PC-9 (cell line): ENCODE measurements around the gene HACE1. TPM values are rescaled to one million over a fixed set of nuclear protein-coding genes. Genes with fewer than 3 reads are reported as not detected.
"Not testable (repeated sequence)": the region's sequence is repeated elsewhere in the genome, so short reads cannot be mapped to it uniquely, and the experiment has no call there.

Experiments used
- BruUV-seq: library from RNA; stranded (reverse); fragments of 400-500 nt; replicated peaks from 2 replicates; lab custom pipeline; 2021; lab: Mats Ljungman, UMichigan
- CTCF ChIA-PET: fragments of 300-600 bp; sonication (Branson Sonifier 250); formaldehyde crosslinking; loops from one replicate; lab custom pipeline; 2022; ENCODE audit warnings: antibody characterized with exemption; lab: Charles Lee
- POLR2A ChIA-PET: fragments of 300-600 bp; sonication (Branson Sonifier 250); formaldehyde crosslinking; loops from one replicate; lab custom pipeline; 2022; ENCODE audit warnings: antibody characterized with exemption; ENCODE audit not compliant: unreplicated experiment; lab: Charles Lee
- DNase-seq, 2 experiments: peaks; one replicate each; pipeline versions ENCODE4 v3.0.0 to v3.0.0-alpha.2; 2015 to 2022; ENCODE audit warnings: mixed read lengths in 1 of 2
- H2AFZ ChIP-seq: fragments of 200-600 bp; sonication (generic); 2 replicates; pipeline ENCODE4 v1.8.1; 2017; ENCODE audit warnings: antibody characterized with exemption
- H3F3A ChIP-seq: fragments of 200-600 bp; sonication (generic); 2 replicates; pipeline ENCODE4 v1.8.1; 2017; ENCODE audit warnings: antibody characterized with exemption, mild to moderate bottlenecking, low read depth; ENCODE audit not compliant: insufficient read depth
- H3K27ac ChIP-seq: fragments of 200-600 bp; sonication (generic); 2 replicates; pipeline ENCODE4 v1.6.1; 2016; ENCODE audit warnings: mixed run types
- H3K27me3 ChIP-seq: fragments of 200-600 bp; sonication (generic); 2 replicates; pipeline ENCODE4 v1.6.1; 2016; ENCODE audit warnings: low read depth, mixed run types; ENCODE audit not compliant: insufficient read depth
- H3K36me3 ChIP-seq: fragments of 200-600 bp; sonication (generic); 2 replicates; pipeline ENCODE4 v1.6.1; 2016; ENCODE audit warnings: low read depth, mixed run types
- H3K4me1 ChIP-seq: fragments of 200-600 bp; sonication (generic); replicated peaks from 2 replicates; pipeline ENCODE4 v1.6.1; 2016; ENCODE audit warnings: mixed run types; ENCODE audit not compliant: insufficient read depth
- H3K4me2 ChIP-seq: fragments of 200-600 bp; sonication (generic); 2 replicates; pipeline ENCODE4 v1.6.1; 2017; ENCODE audit warnings: mixed run types
- H3K4me3 ChIP-seq: fragments of 200-600 bp; sonication (generic); 2 replicates; pipeline ENCODE4 v1.6.1; 2016; ENCODE audit warnings: mixed run types
- H3K79me2 ChIP-seq: fragments of 200-600 bp; sonication (generic); 2 replicates; pipeline ENCODE4 v1.6.1; 2017; ENCODE audit warnings: low read depth, mixed run types
- H3K9me2 ChIP-seq: fragments of 200-600 bp; sonication (generic); 2 replicates; pipeline ENCODE4 v1.8.1; 2017; ENCODE audit warnings: mild to moderate bottlenecking; ENCODE audit not compliant: insufficient read depth
- H3K9me3 ChIP-seq: fragments of 200-600 bp; sonication (generic); 2 replicates; pipeline ENCODE4 v1.8.1; 2016; ENCODE audit warnings: low read depth; ENCODE audit not compliant: insufficient read depth
- H4K20me1 ChIP-seq: fragments of 200-600 bp; sonication (generic); 2 replicates; pipeline ENCODE4 v1.8.1; 2017; ENCODE audit not compliant: insufficient read depth
- EZH2 ChIP-seq: fragments of 200-600 bp; sonication (generic); IDR thresholded peaks from 2 replicates; pipeline ENCODE4 v1.8.0; 2017; ENCODE audit warnings: antibody characterized with exemption, low read depth
- intact Hi-C: fragments of 100-400 bp; cut with micrococcal nuclease; formaldehyde crosslinking; loops from one replicate; pipeline ENCODE4 v1.10.0; 2022; ENCODE audit not compliant: unreplicated experiment
- total RNA-seq: library from RNA; stranded (reverse); gene quantifications from 2 replicates; pipeline ENCODE4 v1.2.3, GENCODE V29; 2021
- TF ChIP-seq, protein P1 (sequence below): fragments of 200-600 bp; sonication (generic); conservative IDR thresholded peaks from 2 replicates; pipeline ENCODE4 v1.6.1; 2017; ENCODE audit warnings: mixed run types, antibody characterized with exemption, mild to moderate bottlenecking, moderate library complexity

Gene HACE1
- total RNA-seq, 1 experiment from 2014 or later: 12.4 TPM

DNA sequence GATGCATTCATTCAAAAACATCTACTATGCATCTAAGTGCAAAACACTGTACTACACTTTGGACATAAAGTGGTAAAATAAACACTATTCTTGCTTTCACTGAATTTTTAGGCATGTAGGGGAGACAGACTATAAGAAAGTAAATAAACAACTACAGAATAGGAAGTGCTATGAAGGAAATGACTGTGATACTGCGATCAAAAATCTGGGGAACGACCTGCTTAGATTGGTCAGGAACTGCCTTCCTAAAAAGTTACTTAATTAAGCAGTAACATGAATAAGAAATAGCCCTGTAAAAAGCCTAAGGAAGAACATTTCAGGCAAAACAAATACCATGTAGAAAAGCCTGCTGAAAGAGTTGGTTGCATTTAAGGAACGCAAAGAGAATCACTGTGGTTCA lies 50.6 kb downstream of the HACE1 start:
- DNase-seq: no peak
- no peak overlapping the region for H3K27ac ChIP-seq
- ChIA-PET CTCF (no interaction called here), POLR2A (no interaction called here)
- H3K4me3 ChIP-seq: no peak overlapping the region
- no peaks in the 10 kb centered on the region for H3K4me1 ChIP-seq
- H3K9me3 ChIP-seq: no peaks in the 10 kb centered on the region
- no peak overlapping the region for H2AFZ ChIP-seq
- TF ChIP-seq EZH2: no peak
- TF ChIP-seq, protein P1, sequence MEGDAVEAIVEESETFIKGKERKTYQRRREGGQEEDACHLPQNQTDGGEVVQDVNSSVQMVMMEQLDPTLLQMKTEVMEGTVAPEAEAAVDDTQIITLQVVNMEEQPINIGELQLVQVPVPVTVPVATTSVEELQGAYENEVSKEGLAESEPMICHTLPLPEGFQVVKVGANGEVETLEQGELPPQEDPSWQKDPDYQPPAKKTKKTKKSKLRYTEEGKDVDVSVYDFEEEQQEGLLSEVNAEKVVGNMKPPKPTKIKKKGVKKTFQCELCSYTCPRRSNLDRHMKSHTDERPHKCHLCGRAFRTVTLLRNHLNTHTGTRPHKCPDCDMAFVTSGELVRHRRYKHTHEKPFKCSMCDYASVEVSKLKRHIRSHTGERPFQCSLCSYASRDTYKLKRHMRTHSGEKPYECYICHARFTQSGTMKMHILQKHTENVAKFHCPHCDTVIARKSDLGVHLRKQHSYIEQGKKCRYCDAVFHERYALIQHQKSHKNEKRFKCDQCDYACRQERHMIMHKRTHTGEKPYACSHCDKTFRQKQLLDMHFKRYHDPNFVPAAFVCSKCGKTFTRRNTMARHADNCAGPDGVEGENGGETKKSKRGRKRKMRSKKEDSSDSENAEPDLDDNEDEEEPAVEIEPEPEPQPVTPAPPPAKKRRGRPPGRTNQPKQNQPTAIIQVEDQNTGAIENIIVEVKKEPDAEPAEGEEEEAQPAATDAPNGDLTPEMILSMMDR: no peak
- no peaks in the 10 kb centered on the region for H3K36me3 ChIP-seq
- H3K79me2 ChIP-seq: no peaks in the 10 kb centered on the region
- no peaks in the 10 kb centered on the region for H3F3A ChIP-seq
- H4K20me1 ChIP-seq: no peaks in the 10 kb centered on the region
- no peaks in the 10 kb centered on the region for H3K9me2 ChIP-seq
- no TSS peak for BruUV-seq
- intact Hi-C loops: no loop called here
- H3K27me3 ChIP-seq: no peaks in the 10 kb centered on the region
- no peak overlapping the region for H3K4me2 ChIP-seq

DNA sequence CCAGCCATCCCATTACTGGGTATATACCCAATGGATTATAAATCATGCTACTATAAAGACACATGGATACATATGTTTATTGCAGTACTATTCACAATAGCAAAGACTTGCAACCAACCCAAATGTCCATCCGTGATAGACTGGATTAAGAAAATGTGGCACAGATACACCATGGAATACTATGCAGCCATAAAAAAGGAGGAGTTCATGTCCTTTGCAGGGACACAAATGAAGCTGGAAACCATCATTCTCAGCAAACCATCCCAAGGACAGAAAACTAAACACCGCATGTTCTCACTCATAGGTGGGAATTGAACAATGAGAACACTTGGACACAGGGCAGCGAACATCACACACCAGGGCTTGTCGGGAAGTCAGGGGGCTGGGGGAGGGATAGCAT lies 54.4 kb downstream of the HACE1 start:
- H3K36me3 ChIP-seq, H3K27ac ChIP-seq, H4K20me1 ChIP-seq, H3K9me3 ChIP-seq, H3K4me3 ChIP-seq, H3F3A ChIP-seq, POLR2A ChIA-PET, DNase-seq, H3K4me1 ChIP-seq, H3K9me2 ChIP-seq, CTCF ChIA-PET, H2AFZ ChIP-seq, intact Hi-C loops, BruUV-seq, H3K79me2 ChIP-seq, H3K27me3 ChIP-seq, H3K4me2 ChIP-seq: not testable (repeated sequence)

DNA sequence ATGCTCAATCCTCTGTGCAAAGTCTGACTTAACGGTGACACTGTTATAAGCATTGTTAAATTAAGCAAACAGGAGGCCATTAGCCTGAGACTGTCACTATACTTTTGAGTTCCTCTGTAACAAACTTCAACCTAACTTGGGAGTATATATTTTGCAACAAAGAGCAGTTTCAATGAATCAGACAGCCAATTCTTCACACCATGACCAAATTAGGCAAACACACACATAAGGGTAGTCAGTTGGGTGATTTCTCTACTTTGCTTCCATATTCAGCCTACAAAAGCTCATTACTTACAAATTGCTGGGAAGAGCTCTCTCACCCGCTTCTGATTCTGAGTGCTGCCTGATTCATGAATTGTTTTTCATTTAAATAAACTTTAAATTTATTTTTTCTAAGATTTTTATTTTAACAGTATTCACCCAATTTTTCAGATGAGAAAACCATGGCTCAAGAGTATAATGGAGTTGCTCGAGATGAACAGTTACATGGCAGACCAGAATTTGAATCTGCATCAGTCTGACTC lies 60.5 kb downstream of the HACE1 start:
- no peaks in the 10 kb centered on the region for H3K9me2 ChIP-seq
- H3K36me3 ChIP-seq: no peaks in the 10 kb centered on the region
- no peak for DNase-seq
- H4K20me1 ChIP-seq: no peaks in the 10 kb centered on the region
- H3F3A ChIP-seq: no peaks in the 10 kb centered on the region
- no TSS peak for BruUV-seq
- no peaks in the 10 kb centered on the region for H3K4me1 ChIP-seq
- POLR2A ChIA-PET: interaction anchor here (0.7 kb wide), 1 partner anchor 52 kb away, joined by 5 read pairs; no protein-coding TSS in a partner anchor
- H3K27me3 ChIP-seq: no peaks in the 10 kb centered on the region
- TF ChIP-seq, protein P1: no peak
- no peak for TF ChIP-seq EZH2
- H3K27ac ChIP-seq: no peak overlapping the region
- H3K79me2 ChIP-seq: no peaks in the 10 kb centered on the region
- H3K4me2 ChIP-seq: no peak overlapping the region
- H2AFZ ChIP-seq: no peak overlapping the region
- intact Hi-C loops: no loop called here
- H3K9me3 ChIP-seq: no peaks in the 10 kb centered on the region
- CTCF ChIA-PET: no interaction called here
- no peak overlapping the region for H3K4me3 ChIP-seq
